Measurements from ENCODE around the gene SFMBT1.

SFMBT1 gene

GRCh38 chr3:52986938-52987337 is 58.9 kb downstream of the SFMBT1 start:
- in situ Hi-C loops (cut with HindIII; ENCODE audit: low pct_ligation_motif_present, low sequenced_read_pairs) = no loop called here
- no peak overlapping the region for H3K4me3 ChIP-seq (ENCODE audit: low read depth, low read length)
- TF ChIP-seq, protein P1, sequence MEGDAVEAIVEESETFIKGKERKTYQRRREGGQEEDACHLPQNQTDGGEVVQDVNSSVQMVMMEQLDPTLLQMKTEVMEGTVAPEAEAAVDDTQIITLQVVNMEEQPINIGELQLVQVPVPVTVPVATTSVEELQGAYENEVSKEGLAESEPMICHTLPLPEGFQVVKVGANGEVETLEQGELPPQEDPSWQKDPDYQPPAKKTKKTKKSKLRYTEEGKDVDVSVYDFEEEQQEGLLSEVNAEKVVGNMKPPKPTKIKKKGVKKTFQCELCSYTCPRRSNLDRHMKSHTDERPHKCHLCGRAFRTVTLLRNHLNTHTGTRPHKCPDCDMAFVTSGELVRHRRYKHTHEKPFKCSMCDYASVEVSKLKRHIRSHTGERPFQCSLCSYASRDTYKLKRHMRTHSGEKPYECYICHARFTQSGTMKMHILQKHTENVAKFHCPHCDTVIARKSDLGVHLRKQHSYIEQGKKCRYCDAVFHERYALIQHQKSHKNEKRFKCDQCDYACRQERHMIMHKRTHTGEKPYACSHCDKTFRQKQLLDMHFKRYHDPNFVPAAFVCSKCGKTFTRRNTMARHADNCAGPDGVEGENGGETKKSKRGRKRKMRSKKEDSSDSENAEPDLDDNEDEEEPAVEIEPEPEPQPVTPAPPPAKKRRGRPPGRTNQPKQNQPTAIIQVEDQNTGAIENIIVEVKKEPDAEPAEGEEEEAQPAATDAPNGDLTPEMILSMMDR (IDR thresholded peaks at IDR 0.05; ENCODE audit: low read depth, low read length, missing control alignments) = peak; percentile 58
- H3K27ac ChIP-seq = no peak overlapping the region
- no peaks in the 10 kb centered on the region for H3K36me3 ChIP-seq (replicated peaks)
- no peaks in the 10 kb centered on the region for H3K27me3 ChIP-seq (replicated peaks)
- peak; percentile 29 for DNase-seq

- Histone ChIP-seq H3K4me3 (ENCODE audit: low read depth, low read length) (no peak overlapping the region), H3K36me3 (replicated peaks) (no peaks in the 10 kb centered on the region), H3K27ac (no peak overlapping the region), H3K27me3 (replicated peaks) (no peaks in the 10 kb centered on the region)
- in situ Hi-C loops (cut with HindIII; ENCODE audit: low pct_ligation_motif_present, low sequenced_read_pairs) = no loop called here
- DNase-seq = peak; percentile 69
- TF ChIP-seq, protein P1 (IDR thresholded peaks at IDR 0.05; ENCODE audit: low read depth, low read length, missing control alignments) = no peak
Measured at GRCh38 chr3:52986049-52986448, 59.8 kb downstream of the SFMBT1 start.

- Histone ChIP-seq H3K27me3 (replicated peaks) (no peaks in the 10 kb centered on the region), H3K27ac (no peak overlapping the region), H3K36me3 (replicated peaks) (no peaks in the 10 kb centered on the region), H3K4me3 (ENCODE audit: low read depth, low read length) (no peak overlapping the region)
- TF ChIP-seq, protein P1 (IDR thresholded peaks at IDR 0.05; ENCODE audit: low read depth, low read length, missing control alignments) = no peak
- in situ Hi-C loops (cut with HindIII; ENCODE audit: low pct_ligation_motif_present, low sequenced_read_pairs) = no loop called here
- DNase-seq = no peak
Measured at GRCh38 chr3:52983828-52984227, 62.0 kb downstream of the SFMBT1 start.

DNA sequence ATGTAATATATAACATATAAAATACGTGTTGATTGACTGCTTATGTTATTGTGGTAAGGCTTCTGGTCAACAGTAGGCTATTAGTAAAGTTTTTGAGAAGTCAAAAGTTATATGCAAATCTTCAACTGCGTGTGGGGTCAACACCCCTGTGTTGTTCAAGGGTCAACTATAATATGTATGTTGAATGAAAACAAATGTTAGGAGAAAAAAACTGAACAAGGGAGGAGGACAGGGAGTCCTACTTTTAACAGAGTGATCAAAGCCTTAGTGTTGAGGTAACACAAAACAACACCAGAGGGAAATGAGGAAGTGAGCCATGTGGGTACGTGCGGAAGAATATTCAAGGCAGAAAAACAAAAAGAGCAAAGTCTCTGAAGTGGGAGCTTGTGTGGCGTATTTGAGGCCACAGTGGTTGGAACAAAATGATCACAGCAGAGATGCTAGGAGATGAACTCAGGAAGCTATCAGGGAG is 62.5 kb downstream of the SFMBT1 start:
- TF ChIP-seq, protein P1 (IDR thresholded peaks at IDR 0.05; ENCODE audit: low read depth, low read length, missing control alignments) = no peak
- DNase-seq = no peak
- Histone ChIP-seq H3K27ac (no peak overlapping the region), H3K36me3 (replicated peaks) (no peaks in the 10 kb centered on the region), H3K27me3 (replicated peaks) (no peaks in the 10 kb centered on the region), H3K4me3 (ENCODE audit: low read depth, low read length) (no peak overlapping the region)
- in situ Hi-C loops (cut with HindIII; ENCODE audit: low pct_ligation_motif_present, low sequenced_read_pairs) = no loop called here

DNA sequence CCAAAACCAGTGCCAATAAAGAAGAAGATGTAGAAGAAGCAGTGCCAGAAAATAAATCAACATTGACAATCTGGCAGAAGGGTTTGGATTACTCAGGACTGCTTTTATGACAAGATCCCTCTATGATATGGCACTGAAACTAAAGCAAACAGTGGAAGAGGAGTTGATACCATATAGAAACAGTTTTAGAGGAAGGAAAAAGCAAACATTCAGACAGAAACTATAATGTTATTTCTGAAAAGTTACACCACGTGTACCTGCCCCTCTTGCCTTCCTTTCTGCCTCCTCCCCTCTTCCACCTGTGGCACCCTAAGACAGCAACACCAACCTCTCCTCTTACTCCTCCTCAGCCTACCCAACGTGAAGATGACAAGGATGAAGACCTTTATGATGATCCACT is 63.0 kb downstream of the SFMBT1 start:
- in situ Hi-C loops (cut with HindIII; ENCODE audit: low pct_ligation_motif_present, low sequenced_read_pairs) = no loop called here
- DNase-seq = no peak
- Histone ChIP-seq H3K27me3 (replicated peaks) (no peaks in the 10 kb centered on the region), H3K27ac (no peak overlapping the region), H3K36me3 (replicated peaks) (no peaks in the 10 kb centered on the region), H3K4me3 (ENCODE audit: low read depth, low read length) (no peak overlapping the region)
- TF ChIP-seq, protein P1 (IDR thresholded peaks at IDR 0.05; ENCODE audit: low read depth, low read length, missing control alignments) = no peak
